Measurements from ENCODE around the gene TEK. TPM values are rescaled to one million over a fixed set of nuclear protein-coding genes. Genes with fewer than 3 reads are reported as not detected.
A peak's percentile ranks its signal among the peaks of the same experiment; 100 is the strongest.

TEK gene
- total RNA-seq (ENCODE audit: unreplicated experiment): 1.0 TPM
- long read RNA-seq: 0 reads

DNA sequence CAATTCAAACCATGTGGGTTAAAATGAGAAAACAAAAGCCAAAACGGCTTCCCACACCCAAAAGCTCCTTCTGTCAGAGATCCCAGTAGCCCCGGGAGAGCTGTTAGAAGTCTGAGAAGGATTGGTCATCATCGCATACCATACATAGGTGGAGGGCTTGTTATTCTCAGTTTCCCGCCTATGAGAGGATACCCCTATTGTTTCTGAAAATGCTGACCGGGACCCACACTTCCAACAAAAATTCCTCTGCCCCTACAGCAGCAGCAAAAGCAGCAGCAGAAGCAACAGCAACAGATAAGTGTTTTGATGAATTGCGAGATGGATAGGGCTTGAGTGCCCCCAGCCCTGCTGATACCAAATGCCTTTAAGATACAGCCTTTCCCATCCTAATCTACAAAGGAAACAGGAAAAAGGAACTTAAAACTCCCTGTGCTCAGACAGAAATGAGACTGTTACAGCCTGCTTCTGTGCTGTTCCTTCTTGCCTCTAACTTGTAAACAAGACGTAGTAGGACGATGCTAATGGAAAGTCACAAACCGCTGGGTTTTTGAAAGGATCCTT, at the start of gene TEK:
TSS of gene TEK (plus strand) at position 245 of the 561 bp plus-strand sequence. CDS start 366 bp downstream, outside the sequence.
- H3K27me3 Mint-ChIP-seq (ENCODE audit: unreplicated experiment): no peaks in the 10 kb centered on the region
- no peak within 1 kb of the TSS for H3K27ac Mint-ChIP-seq (ENCODE audit: unreplicated experiment)
- no peak for DNase-seq
- H3K4me3 Mint-ChIP-seq (ENCODE audit: unreplicated experiment): peak within 1 kb of the TSS; percentile 8
- H3K4me1 Mint-ChIP-seq (ENCODE audit: low read depth, unreplicated experiment): peaks cover 6% of the 10 kb centered on the region
- H3K9me3 Mint-ChIP-seq (ENCODE audit: unreplicated experiment): no peaks in the 10 kb centered on the region
- no peak for TF ChIP-seq CTCF (IDR thresholded peaks at IDR 0.05; ENCODE audit: partially characterized antibody, unreplicated experiment)
- no peaks in the 10 kb centered on the region for H3K36me3 Mint-ChIP-seq (ENCODE audit: unreplicated experiment)

- Mint-ChIP-seq H3K36me3 (ENCODE audit: unreplicated experiment) (no peaks in the 10 kb centered on the region), H3K9me3 (ENCODE audit: unreplicated experiment) (no peaks in the 10 kb centered on the region), H3K27ac (ENCODE audit: unreplicated experiment) (no peak overlapping the region), H3K4me1 (ENCODE audit: low read depth, unreplicated experiment) (no peaks in the 10 kb centered on the region), H3K27me3 (ENCODE audit: unreplicated experiment) (peaks cover 1% of the 10 kb centered on the region), H3K4me3 (ENCODE audit: unreplicated experiment) (no peak overlapping the region)
- DNase-seq: no peak
- TF ChIP-seq CTCF (IDR thresholded peaks at IDR 0.05; ENCODE audit: partially characterized antibody, unreplicated experiment): no peak
Observed at GRCh38 chr9:27059412-27059811, 49.6 kb upstream of the TEK start.

DNA sequence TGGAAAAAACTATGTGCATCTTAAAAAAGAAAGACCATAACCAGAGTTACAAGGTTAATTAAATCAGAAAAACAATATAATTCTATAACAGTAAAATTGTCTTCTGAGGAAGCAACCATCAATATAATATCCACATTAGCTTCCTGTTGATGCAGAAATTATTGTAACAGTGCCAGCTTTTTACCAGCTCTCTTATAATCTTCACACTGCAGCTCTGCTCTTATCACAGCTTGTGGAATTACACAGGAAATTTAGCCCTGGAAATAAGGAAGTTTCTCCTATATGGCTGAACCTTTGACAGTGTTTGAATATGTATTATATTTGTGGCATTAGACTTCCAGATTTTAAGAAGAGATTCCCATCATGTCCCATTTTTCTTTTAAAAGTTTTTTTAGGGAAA, 49.1 kb upstream of the TEK start:
- DNase-seq: no peak
- Mint-ChIP-seq H3K36me3 (ENCODE audit: unreplicated experiment) (no peaks in the 10 kb centered on the region), H3K4me3 (ENCODE audit: unreplicated experiment) (no peak overlapping the region), H3K4me1 (ENCODE audit: low read depth, unreplicated experiment) (no peaks in the 10 kb centered on the region), H3K9me3 (ENCODE audit: unreplicated experiment) (no peaks in the 10 kb centered on the region), H3K27me3 (ENCODE audit: unreplicated experiment) (peaks cover 1% of the 10 kb centered on the region), H3K27ac (ENCODE audit: unreplicated experiment) (no peak overlapping the region)
- no peak for TF ChIP-seq CTCF (IDR thresholded peaks at IDR 0.05; ENCODE audit: partially characterized antibody, unreplicated experiment)

DNA sequence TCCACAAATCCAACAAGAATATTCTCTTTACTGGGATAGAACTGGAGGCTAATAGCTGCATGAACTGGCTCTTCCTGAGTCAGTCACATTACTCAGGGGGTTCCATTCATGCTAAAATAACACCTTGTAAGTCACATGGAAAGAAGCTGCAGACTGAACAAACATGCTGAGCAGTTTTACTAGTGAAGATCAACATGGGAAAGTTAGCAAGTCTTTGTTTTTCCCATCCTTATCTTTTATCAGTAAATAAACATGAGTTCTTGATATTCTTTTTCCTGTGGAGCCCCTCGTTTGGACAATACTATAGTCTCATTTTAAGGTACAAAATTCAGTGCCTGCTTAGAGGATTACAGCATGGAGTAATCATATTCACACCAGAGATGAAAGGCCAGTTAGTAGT, 43.7 kb upstream of the TEK start:
- peaks cover 2% of the 10 kb centered on the region for H3K9me3 Mint-ChIP-seq (ENCODE audit: unreplicated experiment)
- no peak overlapping the region for H3K4me3 Mint-ChIP-seq (ENCODE audit: unreplicated experiment)
- no peak for TF ChIP-seq CTCF (IDR thresholded peaks at IDR 0.05; ENCODE audit: partially characterized antibody, unreplicated experiment)
- DNase-seq: no peak
- H3K27me3 Mint-ChIP-seq (ENCODE audit: unreplicated experiment): peaks cover 1% of the 10 kb centered on the region
- no peak overlapping the region for H3K27ac Mint-ChIP-seq (ENCODE audit: unreplicated experiment)
- H3K4me1 Mint-ChIP-seq (ENCODE audit: low read depth, unreplicated experiment): no peaks in the 10 kb centered on the region
- H3K36me3 Mint-ChIP-seq (ENCODE audit: unreplicated experiment): no peaks in the 10 kb centered on the region

DNA sequence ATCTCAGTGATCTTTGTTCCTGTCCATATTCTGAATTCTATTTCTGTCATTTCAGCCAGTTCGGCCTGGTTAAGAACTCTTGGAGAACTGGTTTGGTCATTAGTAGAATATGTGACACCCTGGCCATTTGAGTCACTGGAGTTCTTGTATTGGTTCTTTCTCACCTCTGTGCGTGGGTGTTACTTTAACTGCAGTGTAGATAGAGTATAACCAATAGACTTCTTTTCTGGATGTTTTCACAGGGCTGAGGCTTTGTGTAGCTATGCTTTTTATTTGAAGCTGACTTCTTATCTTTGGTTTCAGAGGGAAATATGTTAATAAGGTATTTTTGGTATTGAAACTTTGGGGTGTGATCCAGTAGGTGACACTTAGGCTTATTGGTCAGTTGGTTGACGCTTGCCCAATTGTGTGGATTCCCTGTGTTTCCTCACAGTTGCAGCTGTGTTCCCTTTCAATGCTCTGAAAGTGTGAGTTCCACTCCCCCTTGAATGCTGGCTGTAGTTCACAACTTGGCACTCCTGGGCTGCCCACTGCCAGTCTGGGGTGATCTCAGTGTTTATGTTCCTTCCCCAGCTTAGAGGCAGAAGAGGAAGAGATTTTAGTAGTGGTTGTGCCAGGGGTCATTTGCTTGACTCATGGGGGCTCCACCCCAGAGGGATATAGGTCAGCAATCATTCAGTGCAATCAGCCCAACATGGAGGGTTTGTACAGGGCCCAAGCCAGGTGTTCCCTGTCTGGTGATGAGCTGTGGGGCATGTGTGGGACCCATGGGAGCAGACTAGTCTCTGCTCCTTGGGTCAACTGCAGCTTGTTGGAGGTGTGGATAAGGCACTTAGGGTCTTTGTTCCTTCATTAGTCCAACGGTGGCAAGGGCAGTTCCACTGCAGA, 34.9 kb upstream of the TEK start:
- no peak for TF ChIP-seq CTCF (IDR thresholded peaks at IDR 0.05; ENCODE audit: partially characterized antibody, unreplicated experiment)
- no peaks in the 10 kb centered on the region for H3K4me1 Mint-ChIP-seq (ENCODE audit: low read depth, unreplicated experiment)
- DNase-seq: no peak
- H3K36me3 Mint-ChIP-seq (ENCODE audit: unreplicated experiment): peaks cover 4% of the 10 kb centered on the region
- H3K27ac Mint-ChIP-seq (ENCODE audit: unreplicated experiment): no peak overlapping the region
- peaks cover 4% of the 10 kb centered on the region for H3K9me3 Mint-ChIP-seq (ENCODE audit: unreplicated experiment)
- H3K4me3 Mint-ChIP-seq (ENCODE audit: unreplicated experiment): no peak overlapping the region
- no peaks in the 10 kb centered on the region for H3K27me3 Mint-ChIP-seq (ENCODE audit: unreplicated experiment)
